ENCODE data around the gene SPATA18. TPM values are rescaled to one million over a fixed set of nuclear protein-coding genes. Genes with fewer than 3 reads are reported as not detected.

SPATA18 gene
- total RNA-seq, 3 donors from 2014 or later, result 8.8 to 11.0 (median 9.6) TPM

GRCh38 chr4:52017814-52018213 lies 33.3 kb upstream of the SPATA18 start:
- no peaks in the 10 kb centered on the region for H3K27me3 ChIP-seq
- intact Hi-C loops (cut with DNase I; ENCODE audit: low total_unique reads), result no loop called here
- H3K27ac ChIP-seq, result no peak overlapping the region
- no peaks in the 10 kb centered on the region for H3K9me3 ChIP-seq
- no peak overlapping the region for H3K4me3 ChIP-seq
- H3K4me1 ChIP-seq, result no peaks in the 10 kb centered on the region
- H3K36me3 ChIP-seq, result no peaks in the 10 kb centered on the region
- no peak for DNase-seq (ENCODE audit: low spot score in 2 of 2)
- TF ChIP-seq POLR2AphosphoS5 (IDR thresholded peaks at IDR 0.05) (no peak), POLR2A (IDR thresholded peaks at IDR 0.05) (no peak), CTCF (IDR thresholded peaks at IDR 0.05) (no peak)

GRCh38 chr4:52019936-52020657 lies 31.0 kb upstream of the SPATA18 start, which contains the start of gene LRRC66:
Gene LRRC66, minus strand, starts transcription at chr4:52020363. Its CDS starts 2,750 bp downstream, at chr4:52017613.
- intact Hi-C loops (cut with DNase I; ENCODE audit: low total_unique reads), result no loop called here
- H3K4me3 ChIP-seq, result no peak within 1 kb of the TSS
- DNase-seq (ENCODE audit: low spot score in 2 of 2), result no peak
- no peak for TF ChIP-seq POLR2AphosphoS5 (IDR thresholded peaks at IDR 0.05)
- TF ChIP-seq CTCF (IDR thresholded peaks at IDR 0.05), result no peak
- TF ChIP-seq POLR2A (IDR thresholded peaks at IDR 0.05), result no peak
- no peak within 1 kb of the TSS for H3K27ac ChIP-seq
- no peaks in the 10 kb centered on the region for H3K9me3 ChIP-seq
- no peaks in the 10 kb centered on the region for H3K4me1 ChIP-seq
- H3K36me3 ChIP-seq, result no peaks in the 10 kb centered on the region
- no peaks in the 10 kb centered on the region for H3K27me3 ChIP-seq

- TF ChIP-seq POLR2A (IDR thresholded peaks at IDR 0.05) (no peak), CTCF (IDR thresholded peaks at IDR 0.05) (no peak), POLR2AphosphoS5 (IDR thresholded peaks at IDR 0.05) (no peak)
- Histone ChIP-seq H3K27me3 (no peaks in the 10 kb centered on the region), H3K9me3 (no peaks in the 10 kb centered on the region), H3K4me3 (no peak overlapping the region), H3K27ac (no peak overlapping the region), H3K36me3 (peaks cover 5% of the 10 kb centered on the region), H3K4me1 (no peaks in the 10 kb centered on the region)
- DNase-seq (ENCODE audit: low spot score in 2 of 2), result no peak
- intact Hi-C loops (cut with DNase I; ENCODE audit: low total_unique reads), result no loop called here
Observed at GRCh38 chr4:52028970-52029369, 22.1 kb upstream of the SPATA18 start.

DNA sequence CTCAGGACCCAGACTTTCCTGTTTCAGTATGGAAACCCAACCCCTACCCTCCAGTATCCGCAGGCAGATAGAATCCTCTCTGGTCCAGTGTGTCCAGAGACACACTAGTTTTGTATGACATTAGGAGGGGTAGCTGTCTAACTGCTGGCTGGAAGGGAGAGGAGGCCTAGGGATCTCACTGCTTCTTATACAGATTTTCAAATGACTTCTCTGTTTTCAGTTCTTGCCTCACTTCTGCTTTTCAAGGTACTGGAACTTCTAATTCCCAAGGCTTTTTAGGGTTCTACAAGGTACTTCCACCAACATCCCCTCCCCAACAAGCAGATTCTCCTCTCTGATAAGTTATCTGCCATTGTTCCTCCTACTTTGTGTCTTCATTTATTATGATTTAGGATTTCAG lies 19.1 kb upstream of the SPATA18 start:
- intact Hi-C loops (cut with DNase I; ENCODE audit: low total_unique reads), result no loop called here
- DNase-seq (ENCODE audit: low spot score in 2 of 2), result no peak
- peaks cover 5% of the 10 kb centered on the region for H3K36me3 ChIP-seq
- H3K9me3 ChIP-seq, result no peaks in the 10 kb centered on the region
- TF ChIP-seq POLR2A (IDR thresholded peaks at IDR 0.05) (no peak), CTCF (IDR thresholded peaks at IDR 0.05) (no peak), POLR2AphosphoS5 (IDR thresholded peaks at IDR 0.05) (no peak)
- no peak overlapping the region for H3K4me3 ChIP-seq
- no peaks in the 10 kb centered on the region for H3K27me3 ChIP-seq
- no peaks in the 10 kb centered on the region for H3K4me1 ChIP-seq
- no peak overlapping the region for H3K27ac ChIP-seq

- H3K27me3 ChIP-seq, result no peaks in the 10 kb centered on the region
- H3K27ac ChIP-seq, result no peak overlapping the region
- no peaks in the 10 kb centered on the region for H3K36me3 ChIP-seq
- DNase-seq (ENCODE audit: low spot score in 2 of 2), result no peak
- H3K4me3 ChIP-seq, result no peak overlapping the region
- H3K4me1 ChIP-seq, result no peaks in the 10 kb centered on the region
- no peak for TF ChIP-seq POLR2A (IDR thresholded peaks at IDR 0.05)
- no peaks in the 10 kb centered on the region for H3K9me3 ChIP-seq
- intact Hi-C loops (cut with DNase I; ENCODE audit: low total_unique reads), result no loop called here
Observed at GRCh38 chr4:52035190-52035589, 15.9 kb upstream of the SPATA18 start.

All from breast epithelium (tissue), 4 donors.